Measurements from ENCODE around the gene CA5A.
"Not testable (repeated sequence)": the region's sequence is repeated elsewhere in the genome, so short reads cannot be mapped to it uniquely, and the experiment has no call there.

Gene CA5A

DNA sequence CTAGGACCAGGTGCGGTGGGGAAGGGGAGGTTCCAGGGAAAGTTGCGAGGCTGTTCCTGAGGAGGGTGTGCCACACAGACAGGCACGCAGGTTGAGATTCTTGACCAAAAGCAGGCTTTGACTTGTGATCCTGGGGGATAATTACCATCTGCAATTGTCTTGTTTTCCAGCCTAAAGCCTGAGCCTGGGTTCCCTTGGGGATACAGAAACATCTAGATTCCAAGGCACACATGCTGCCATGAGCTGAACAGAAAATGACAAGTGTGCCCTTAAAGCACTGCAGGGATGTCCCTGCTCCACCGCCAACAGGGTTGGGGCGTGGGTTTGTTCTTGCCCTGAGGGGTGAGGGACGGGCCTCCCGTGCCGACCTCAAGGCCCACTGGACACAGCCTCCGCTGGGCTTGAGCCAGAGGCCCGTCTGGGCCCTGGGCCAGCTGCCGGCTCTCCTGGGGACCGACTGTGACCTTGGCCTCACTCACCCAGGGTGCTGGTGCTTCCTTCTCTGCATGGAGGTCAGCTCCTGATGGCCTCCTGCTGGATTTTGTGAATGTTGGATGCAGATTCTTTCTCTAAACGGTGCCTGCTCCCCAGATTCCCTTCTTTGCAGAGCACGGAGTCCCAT, 14.0 kb downstream of the CA5A start:
- DNase-seq = no peak

DNA sequence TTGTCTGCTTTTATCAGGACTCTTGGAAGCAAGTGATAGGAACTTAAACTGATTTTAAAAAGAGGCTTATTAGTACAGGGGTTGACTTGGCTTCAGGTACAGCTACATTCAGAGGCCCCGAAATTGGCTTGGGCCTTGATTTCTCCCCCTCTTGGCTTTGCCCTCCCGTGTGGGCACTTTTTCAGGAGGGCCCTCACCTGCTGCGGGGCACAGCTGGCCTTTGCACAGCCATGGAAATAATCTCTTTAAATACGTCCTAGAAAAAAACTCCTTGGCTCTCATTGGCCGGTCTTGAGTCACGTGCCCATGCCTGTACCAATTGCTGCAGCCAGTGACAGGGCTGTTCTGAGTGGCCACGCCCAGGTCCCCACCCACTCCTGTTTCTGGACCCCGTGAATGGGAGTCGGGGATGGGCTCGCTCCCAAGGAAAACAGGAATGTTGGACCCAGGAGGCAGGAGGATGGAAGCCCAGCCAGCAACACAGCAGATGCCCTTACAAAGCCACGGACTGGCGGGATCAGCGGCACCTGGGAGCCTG, 15.0 kb downstream of the CA5A start:
- DNase-seq = no peak

DNA sequence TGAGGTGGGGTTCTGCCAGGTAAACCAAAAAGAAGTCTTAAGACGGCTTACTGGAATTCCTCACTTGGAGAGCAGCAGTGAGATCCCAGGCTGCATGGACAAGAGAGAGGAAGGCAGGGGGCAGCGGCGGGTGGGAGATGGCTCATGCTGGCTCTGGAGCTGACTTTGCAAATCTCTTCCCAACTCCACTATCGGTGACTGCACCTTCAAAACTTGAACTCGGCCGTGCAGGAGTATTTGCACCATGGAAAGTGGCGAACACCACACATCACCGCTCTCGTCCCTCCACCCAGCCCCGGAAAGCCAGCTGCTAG, 16.7 kb downstream of the CA5A start:
- DNase-seq = no peak

DNA sequence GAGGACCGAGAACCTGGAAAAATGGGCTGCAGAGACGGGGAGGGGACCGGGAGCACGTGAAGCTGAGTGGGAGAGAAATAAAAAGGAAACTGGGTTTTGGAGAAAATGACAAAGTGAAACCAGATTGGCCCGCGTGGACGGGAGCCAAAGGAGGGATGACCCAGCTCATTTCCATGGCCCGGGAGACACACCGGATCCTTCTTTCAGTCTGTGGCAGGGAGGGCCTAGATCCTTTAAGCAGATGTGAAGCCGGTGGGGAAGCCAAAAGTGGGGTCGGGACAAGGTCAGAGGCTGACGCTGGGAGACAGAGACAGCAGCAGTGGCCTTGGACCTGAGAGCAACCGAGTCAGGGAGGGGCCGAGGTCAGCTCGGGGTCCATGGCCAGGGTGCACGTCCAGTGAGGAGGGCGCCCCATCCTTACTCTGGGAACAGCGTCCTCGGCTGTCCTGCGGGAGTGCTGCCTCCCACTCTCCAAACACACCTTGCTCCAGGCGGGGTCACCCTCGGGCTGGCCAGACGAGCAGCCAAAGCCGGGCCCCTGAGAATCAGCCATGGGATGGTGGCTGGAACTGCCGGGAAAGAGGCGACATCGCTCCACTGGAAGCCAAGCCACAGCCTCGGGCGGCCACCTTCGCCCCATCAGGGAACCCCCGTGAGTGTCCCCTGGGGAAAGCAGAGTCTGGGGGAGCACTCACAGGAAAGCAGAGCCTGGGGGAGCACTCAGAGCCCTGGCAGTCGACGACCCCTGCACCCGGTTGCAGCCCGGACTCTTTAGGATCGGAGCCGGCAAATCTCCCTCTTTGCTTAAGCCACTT, 17.3 kb downstream of the CA5A start:
- peak; percentile 88 for DNase-seq

DNA sequence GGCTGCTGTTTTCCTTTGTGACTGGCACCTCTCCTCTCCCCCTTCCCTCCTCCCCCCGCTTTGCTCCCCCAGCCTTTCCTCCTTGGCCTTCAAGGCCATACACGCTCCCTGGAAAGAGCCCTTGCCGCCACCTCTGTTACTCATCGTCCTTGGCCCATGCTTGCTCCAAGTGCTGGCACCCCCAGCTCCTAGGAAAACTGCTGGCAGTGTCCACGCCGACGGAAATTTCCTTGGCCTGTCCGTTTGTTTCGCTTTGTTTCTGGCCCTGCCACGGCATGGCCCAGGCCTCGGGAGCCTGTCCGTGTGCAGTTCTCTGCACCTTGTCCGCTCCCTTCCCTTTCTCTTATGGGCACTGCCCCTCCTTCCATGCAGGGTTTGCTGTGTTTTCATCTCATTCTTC, 18.0 kb downstream of the CA5A start:
- DNase-seq = peak; percentile 66

DNA sequence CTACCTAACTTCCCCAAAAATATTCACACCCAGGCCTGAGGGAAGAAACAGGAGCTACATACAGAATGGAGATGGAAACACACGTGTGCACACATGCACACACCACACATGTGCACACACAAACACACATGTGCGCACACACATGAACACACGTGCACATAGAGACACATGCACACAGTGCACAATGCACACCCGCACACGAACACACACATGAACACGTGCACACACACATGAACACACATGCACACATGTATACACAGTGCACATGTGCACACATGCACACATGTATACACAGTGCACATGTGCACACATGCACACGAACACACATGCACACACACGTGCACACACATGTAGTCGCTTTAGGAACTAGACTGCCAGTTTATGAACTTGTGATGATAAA, 18.8 kb downstream of the CA5A start:
- no peak for DNase-seq

DNA sequence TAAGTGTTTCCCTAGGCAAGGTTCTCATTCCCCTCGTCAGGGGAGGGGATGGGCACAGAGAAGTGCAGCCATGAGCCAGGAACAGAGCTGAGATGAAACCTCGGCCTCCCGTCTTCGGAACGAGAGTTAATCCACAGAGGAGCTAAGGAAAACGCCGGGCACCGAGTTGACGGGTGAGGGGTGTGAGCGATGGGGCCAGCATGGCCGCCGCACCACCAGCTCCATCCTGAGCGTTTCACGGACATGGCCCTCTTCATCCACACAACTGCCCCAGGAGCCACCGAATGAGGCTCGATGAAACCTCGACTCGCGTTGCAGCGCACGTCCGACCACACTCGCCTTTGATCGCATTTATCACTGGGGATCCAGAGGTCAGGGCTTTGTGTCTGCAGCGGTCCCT, 21.5 kb downstream of the CA5A start:
- DNase-seq = no peak

DNA sequence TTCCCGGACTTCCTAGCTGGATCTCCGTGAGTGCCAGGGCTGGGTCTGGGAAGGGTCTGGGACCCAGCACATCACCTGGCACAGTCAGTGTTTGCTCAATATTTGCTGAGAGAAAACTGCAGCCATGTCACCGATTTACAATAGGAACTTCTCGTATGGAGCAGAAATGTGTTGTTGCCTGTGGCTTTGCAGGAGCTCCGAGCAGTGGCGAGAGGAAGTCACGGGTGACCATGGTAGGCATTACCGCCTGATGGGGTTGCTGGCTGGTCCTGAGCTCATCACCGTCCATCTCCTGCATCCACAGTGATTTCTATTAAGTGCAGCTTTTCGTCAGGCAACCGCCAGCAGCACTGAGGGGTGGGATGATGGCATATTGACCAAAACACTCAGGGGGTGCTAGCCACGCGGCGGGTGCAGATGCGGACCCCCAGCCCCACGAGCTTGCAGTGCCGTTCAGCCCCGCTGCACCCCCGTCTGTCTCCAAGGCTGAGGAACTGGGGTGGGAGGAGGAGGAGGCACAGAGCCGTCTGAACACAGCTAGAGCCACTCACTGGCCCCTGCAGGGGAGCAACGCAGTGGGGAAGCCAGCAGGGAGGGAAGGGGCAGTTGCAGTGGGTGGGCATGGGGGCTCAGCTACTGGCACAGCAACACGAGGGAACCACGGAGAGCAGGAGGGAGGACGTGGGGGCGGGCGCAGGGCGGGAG, 22.2 kb downstream of the CA5A start:
- not testable (repeated sequence) for DNase-seq

DNA sequence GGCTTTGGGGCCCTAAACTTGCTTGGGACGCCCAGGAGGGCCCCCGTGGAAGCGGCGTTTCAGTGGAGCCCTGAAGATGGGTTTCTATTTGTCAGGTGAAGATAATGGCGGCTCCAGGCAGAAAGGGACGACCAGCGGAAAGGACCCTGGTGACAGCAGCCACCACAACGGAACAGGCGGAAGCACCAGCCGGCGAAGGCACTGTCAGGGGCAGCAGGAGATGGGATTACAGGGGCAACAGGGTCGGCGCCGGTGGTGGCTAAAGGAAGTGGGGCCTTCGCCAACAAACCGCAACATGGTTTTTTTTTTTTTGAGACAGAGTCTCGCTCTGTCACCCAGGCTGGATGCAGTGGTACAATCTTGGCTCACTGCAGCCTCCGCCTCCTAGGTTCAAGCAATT, 23.6 kb downstream of the CA5A start:
- DNase-seq = not testable (repeated sequence)

DNA sequence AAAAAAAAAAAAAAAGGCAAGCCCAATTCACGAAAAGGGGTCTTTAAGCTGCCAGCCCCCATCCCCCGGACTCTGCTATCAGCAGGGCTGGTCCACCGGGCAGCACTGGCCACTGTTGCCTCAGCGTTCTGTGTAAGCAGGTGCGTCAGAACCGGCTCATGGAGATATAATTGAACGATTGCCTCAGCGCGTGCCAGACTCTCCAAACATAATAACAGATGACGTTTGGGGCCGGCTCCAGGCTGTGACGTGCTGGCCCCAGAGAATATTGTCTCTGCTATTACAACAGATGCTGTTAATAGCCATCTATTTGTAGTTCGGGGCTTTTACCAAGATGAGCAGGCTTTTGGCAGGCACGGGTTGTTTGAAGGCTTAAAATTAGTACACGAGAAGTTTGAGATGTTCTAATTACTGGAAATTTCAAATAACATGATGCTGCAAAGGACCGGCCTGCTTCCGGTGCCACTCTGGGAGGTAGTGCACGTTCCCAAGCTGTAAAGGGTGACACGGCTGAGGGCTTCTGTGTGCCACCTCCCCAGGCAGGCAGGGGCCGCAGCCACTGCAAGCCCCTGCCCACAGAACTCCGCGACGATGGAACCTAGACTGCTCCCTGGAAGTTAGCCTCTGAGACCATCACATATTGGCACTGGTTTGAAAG, 25.1 kb downstream of the CA5A start:
- peak; percentile 84 for DNase-seq

DNA sequence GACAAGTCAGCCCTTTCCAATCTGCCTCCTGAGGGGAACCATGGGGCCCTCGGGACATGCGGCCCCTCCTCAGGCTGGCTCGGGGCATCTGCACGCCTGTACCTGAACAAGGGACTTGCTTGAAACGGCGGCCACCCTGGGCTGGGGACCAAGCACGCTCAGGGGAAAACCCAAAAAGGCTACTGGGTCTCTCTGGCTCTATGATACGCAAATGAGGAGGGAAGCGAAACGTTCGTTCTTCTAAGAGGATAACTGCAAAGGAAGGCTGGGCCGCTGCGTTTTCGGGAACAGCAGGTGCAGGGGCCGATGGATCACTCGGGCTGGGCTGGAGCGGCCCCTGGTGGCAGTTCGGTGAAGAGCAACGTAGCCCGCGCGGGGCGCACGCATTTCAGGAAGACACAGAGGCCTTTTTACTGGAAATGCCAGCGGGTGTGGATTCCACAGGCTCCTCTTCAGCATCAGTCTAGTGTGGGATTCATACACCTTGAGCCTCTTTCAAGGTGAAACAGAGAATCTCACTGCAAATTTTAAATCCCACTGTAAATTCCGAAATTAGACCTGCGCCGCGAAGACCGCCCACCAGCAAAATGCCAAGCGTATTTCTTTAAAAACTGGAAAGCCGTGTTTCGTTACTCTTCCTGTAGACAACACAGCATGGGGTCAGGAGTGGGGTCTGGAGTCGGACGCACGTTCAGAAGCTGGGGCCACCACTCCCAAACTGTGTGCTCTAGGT, 27.0 kb downstream of the CA5A start:
- DNase-seq = peak; percentile 79

DNA sequence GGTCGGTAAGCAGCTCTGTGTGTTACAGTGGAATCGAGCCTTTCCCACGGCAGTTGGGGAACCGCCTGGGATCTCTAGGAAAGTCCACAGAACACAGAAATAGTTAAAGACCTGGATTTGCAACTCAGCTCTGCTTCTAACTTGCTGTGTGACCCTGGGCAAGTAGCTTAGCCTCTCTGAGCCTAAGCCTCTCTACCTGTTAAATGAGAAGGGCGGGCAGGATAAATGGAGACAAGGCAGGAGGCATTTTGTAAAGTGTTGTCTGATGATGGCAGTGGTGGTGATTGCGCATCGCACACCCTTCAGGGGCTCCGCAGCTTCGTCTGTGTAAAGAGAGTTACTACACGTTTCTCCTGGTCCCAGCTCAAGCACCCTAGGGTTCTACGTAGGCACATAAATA, 28.2 kb downstream of the CA5A start:
- DNase-seq = not testable (repeated sequence)

DNA sequence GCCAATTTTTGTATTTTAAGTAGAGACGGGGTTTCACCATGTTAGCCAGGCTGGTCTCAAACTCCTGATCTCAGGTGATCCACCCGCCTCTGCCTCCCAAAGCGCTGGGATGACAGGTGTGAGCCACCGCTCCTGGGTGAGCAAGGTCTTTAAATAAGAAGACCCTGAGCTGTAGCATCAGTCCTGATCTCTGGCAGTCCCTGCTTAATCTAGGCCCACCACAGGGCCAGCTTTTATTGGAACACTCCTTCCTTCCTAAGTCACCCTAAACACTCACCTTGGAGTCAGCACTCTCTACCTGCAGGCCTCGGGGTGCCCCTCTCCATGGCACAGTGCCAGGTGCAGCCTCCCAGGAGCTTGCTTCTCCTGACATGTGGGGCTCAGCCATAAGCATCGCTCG, 30.8 kb downstream of the CA5A start:
- DNase-seq = not testable (repeated sequence)

DNA sequence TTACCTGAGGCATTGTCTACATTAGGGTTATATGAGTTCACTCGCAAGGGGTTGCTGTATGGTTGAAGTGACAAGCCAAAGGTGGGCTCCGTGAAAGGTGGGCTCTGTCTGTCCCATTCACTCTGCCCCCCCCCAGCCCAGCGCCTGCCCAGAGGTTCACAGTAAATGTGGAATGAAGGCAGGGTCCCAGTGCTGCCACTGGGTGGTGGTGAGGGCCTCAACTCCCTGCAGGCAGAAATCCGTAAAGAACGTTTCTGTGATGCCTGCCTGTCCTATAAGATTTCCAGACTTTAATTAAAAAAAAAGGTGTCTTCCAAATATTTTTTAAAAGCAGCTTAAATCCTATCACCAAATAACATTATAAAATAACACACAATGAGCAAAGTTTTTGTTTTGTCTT, 31.4 kb downstream of the CA5A start:
- DNase-seq = not testable (repeated sequence)

DNA sequence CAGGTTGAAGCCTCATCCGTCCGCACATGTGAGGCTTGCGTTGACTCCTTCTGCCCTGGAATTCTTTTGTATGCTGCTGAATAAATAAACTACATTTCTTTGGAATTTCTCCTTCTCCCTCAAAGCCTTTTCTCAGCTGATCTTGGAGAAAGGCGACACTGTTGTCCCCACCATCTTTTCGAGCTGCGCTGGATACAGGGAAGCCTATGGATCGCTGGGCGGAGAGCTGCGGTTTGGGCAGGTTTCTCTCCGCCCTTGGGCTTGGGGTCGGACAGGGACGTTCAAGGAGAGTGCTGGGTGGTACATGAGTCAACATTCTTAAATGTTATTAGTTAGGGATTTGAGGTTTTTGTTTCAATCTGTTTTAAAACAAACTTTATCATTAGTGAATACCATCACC, 35.8 kb downstream of the CA5A start:
- not testable (repeated sequence) for DNase-seq

DNA sequence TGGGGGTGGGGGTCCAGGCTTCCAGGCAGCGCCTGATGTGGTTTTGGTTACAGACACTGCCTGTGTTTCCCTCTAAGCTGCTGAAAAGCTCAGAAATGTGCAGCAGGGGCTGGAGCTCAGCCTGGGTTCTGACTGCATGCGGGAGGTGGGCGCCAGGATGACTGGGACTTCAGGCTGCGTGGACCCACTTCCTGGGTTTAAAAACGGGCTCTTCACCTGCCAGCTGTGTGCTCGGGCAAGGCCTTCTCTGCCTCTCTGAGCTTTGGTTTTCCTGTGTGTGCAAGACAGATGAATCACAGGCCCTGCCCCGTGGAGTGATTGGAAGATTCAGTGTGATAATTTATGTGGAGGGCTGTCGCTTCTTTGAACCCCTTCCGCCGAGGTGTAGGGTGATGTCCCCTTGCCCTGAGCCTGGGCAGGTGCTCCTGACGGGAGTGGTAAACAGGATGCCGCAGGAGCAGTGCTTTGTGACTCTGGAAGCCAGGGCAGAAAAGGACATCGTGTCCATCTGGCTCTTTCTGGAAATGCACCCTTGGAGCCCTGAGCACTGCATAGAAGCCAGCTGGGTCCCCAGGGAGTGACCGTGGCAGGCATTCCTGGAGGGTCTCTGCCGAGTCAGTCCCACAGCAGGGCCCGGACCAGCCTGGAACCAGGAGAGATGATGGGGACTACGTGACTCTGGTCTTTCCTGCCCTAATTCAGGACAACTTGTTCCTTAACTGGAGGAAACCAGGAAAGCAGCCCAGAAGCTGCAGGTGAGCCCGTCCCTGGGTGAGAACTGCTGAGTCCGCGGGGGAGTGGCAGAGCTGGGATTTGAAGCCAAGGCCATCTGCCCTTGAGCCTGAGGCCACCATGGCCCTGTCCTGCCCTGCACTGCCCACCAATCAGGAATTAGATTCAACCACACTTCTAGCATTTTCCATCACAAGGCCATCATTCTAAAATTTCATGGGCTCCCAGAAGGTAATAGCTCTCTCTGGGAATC, 38.5 kb downstream of the CA5A start:
- DNase-seq = no peak

DNA sequence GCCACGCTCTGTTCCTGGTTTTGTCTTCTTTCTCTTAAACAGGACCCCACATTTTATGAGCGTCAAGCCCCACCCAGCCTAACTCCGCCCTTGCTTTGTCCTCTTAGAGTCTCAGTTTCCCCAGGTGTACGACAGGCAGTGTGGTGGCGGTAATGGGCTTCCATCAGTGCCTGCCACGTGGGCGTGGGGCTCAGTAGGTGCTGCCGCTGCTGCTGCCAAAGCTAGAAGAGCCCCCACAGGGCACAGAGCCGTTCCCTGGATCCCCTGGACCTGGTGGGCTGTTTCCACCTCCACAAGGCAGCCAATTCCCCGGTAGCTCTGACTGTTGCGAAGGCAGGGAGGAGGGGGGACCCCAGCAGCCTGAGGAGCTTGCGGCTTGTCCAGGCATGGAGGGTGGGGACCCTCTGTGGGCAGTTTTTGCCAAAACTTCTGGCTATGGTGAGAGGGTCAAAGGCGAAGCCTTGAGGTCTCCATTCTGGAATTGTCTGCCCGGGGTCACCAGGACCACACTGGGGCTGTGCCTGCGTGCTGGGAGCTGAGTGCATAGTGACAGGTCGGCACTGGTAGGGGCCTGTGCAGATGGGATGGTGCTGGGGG, 39.3 kb downstream of the CA5A start:
- DNase-seq = not testable (repeated sequence)

DNA sequence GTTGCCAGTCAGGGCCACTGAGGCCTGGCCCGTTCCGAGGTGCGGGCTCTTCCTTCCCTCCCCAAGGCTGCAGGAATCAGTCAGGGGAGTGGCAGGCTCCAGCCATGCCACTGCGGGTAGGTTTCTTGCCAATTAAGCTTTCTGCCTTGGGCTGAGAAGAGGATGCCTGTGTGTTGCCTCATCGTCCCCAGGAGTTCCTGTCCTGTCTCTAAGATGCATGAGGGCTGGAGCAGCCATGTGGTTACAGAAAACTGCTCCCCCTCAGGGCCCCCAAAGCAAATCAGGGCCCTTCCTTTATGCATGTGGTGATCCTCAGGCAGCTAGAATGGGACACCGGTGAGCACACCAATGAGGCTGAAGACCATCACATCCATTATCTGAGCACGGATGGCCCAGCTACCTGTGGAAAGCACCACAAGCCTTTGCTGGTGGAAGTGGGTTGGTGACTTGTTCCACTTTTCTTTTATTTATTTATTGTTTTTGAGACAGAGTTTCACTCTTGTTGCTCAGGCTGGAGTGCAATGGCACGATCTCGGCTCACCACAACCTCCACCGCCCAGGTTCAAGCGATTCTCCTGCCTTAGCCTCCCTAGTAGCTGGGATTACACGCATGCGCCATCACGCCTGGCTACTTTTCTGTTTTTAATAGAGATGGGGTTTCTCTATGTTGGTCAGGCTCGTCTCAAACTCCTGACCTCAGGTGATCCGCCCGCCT, 40.0 kb downstream of the CA5A start:
- not testable (repeated sequence) for DNase-seq

DNA sequence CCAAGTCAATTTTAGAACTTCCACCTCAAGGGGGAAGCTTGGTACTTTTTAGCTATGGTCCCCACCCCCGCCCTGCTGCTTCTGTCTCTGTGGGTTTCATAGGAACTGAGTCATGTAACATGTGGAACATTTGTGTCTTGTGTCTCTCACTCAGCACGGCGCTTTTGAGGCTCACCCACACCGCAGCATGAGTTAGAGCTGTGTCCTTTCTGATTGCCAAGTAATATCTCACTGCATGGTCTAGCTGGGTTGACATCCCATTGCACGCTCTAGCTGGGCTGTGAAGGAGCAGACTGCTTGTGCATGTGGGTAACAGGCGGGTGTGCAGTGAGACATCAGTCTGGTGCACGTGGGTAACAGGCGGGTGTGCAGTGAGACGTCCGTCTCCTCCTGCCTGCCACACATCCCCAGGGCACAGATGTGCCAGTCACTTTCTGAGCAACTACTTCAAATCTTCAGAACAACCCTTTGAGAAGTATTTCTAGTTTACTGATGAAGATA, 40.6 kb downstream of the CA5A start:
- no peak for DNase-seq

DNA sequence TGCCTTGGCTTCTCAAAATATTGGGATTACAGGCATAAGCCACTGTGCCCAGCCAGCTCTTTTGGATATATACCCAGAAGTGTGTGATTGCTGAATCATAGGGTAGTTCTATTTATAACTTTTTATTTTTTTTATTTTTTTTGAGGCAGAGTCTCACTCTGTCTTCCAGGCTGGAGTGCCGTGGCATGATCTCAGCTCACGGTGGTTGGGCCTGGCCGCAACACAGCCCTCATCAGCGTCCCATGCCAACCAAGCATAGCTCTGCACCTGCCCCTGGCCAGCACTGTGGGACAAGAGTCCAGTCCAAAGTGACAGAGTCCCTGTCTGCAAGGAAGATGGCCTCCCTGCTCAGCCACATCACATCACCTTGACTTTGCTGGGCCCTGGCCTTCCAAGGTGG, 42.3 kb downstream of the CA5A start:
- DNase-seq = not testable (repeated sequence)

Data from right hindlimb (tissue), 1 donor.